ENCODE measurements around the gene TLR7.

TLR7 gene

DNA sequence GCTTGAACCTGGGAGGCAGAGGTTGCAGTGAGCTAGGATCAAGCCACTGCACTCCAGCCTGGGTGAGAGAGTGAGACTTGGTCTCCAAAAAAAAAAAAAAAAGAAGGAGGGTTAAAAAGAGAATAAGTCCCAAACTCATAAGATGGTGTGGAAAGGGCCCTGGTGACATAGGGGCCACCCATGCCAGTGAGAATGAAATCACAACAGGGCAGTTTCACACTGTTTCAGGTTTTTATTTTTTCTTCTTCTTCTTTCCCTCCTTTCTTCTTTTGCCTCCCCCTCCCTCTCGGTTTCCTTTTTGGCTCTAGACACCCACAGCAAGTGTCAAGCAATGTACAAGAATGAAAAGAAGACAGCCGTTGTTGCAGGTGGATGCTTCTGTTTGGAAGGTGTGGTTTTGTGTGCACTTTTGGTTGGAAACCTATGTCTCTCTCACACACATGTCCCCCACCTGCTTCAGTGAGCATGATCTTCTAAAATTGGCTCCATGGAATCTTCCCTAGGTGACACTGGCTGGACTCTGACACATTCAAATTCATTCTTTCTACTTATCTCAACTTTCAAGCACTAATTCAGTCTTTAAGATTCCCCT is 25.1 kb downstream of the TLR7 start:
- no peak for DNase-seq

DNA sequence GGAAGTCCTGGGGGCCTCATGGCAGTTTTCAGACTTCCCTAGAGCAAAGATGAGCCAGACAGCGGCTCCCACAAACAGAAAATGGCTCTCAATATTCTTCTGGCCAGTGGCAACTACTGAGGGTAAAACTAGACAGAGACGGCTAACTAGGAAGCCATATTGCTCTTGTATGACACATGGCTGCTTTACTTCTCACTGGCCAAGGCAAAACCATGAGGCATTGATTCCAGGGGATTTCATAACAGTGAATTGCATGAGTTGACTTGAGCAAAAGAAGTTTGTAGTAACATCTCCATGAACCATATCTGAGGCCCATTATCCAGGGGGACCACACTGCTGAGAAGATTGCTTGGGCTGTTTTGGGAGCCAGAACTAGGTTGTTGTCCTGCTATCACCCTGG is 25.8 kb downstream of the TLR7 start:
- DNase-seq = no peak

- DNase-seq = peak; percentile 66
These were observed 27.5 kb downstream of the TLR7 start for GRCh38 chrX:12894074-12895030.

DNA sequence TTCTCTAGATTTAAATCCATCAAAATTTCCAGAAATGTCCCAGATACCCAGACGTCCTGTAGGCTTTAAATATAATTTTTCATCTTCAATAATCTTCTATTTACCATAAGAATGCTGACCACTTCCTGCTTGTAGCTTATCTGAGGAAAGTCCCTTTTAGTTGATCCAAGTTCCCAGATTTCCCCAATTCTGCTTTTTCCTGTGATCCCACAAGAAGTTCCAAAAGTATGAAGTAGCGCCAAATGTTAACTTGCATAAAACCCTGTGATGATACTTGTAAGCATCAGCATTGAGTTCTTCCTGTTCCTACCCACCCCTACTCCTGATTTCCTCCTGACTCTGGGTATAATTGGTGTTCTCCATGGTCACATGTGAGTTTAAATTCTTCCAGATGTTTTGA is 29.0 kb downstream of the TLR7 start:
- DNase-seq = no peak

DNA sequence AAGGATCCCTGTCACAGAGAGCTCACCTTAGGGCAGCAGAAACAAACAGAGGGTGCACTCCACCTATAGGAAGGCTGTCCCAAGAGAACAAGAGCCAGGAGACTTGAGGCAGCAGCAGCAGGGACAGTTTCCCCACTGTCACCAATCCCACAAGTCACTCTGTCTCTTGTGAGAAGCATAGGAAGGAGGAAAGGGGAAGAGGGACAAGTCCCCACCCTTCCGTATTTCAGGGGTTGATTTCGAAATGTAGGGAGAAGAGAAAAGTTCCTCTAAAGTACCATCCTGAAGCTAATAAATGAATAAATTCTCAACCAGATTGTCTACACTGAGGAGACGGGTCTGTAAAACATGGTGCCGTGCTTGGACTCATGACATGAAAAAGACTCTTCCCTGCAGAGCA is 30.1 kb downstream of the TLR7 start:
- no peak for DNase-seq

- no peak for DNase-seq
These were observed 31.2 kb downstream of the TLR7 start for GRCh38 chrX:12898073-12898472.

DNA sequence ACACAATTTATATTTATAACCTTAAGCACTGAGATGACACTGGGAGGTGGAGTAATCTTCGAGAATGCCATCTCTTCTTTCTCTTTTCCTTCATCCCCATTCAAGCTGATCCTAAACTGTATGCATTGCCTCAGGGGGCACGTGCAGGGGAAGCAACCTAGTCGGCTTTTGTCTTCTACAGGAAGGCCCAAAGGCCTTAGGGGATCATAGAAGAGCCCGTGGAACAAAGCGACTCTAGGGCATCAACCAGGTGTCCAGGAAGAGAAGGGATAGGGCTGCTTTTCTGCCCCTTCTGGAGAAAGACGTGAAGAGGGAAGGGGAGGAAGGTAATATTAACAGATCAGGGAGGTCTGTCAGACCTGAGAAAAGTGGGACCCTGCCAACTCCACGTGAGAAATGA is 32.6 kb downstream of the TLR7 start:
- no peak for DNase-seq

GRCh38 chrX:12901486-12901885 is 34.6 kb downstream of the TLR7 start:
- peak; percentile 70 for DNase-seq

- DNase-seq = no peak
These were observed 36.8 kb downstream of the TLR7 start for GRCh38 chrX:12903646-12904045.

- no peak for DNase-seq
These were observed 39.3 kb downstream of the TLR7 start, which contains the start of gene TLR8 for GRCh38 chrX:12906046-12906761. TLR8 (plus strand) TSS chrX:12906620; CDS start chrX:12906707, 87 bp downstream.

DNA sequence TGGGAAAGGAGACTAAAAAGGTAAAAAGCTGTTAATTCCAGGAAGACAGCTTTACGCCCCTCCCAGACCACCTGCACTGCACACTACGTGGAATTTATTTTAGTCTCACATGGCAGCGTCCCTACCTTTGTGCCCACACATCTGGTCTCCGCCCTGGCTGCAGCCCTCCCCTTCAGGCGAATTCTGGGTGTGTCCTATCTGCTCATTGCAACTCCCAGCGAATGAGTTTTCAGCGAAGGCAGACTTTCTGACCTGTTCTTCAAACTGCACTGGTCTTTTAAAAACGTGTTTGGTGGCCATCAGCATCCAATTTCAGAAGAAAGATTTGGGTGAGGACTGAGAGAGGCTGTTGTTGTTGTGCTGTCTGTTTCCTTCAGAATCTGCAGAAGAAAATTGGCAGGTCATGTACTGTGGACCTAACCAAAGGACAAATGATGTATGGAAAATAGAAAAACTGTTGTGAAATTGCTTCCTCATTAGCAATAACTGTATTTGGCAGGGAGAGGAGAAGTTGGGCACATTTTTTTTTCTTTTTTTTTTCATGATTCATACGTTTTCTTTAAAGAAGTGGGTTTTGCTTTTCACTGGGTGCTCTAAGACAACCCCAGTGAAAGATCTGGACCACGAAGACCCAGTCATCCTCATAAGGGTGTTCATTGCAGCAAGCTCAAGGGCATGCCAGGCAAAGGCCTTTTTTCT is 43.7 kb downstream of the TLR7 start:
- peak; percentile 18 for DNase-seq

DNA sequence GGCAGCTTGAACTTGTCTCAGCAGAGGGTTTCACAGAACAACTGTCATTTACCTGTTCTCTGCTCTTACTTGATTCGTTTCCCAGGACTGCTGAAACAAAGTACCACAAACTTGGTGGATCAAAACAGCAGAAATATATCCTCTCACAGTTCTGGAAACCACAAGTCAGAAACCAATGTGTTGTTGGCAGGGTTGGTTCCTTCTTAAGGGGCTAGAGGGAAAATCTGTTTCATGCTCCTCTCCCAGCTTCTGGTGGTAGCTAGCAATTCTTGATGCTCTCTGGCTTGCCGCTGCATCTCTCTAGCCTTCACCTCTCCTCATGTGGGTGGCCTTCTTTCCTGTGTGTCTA is 44.2 kb downstream of the TLR7 start:
- DNase-seq = no peak

DNA sequence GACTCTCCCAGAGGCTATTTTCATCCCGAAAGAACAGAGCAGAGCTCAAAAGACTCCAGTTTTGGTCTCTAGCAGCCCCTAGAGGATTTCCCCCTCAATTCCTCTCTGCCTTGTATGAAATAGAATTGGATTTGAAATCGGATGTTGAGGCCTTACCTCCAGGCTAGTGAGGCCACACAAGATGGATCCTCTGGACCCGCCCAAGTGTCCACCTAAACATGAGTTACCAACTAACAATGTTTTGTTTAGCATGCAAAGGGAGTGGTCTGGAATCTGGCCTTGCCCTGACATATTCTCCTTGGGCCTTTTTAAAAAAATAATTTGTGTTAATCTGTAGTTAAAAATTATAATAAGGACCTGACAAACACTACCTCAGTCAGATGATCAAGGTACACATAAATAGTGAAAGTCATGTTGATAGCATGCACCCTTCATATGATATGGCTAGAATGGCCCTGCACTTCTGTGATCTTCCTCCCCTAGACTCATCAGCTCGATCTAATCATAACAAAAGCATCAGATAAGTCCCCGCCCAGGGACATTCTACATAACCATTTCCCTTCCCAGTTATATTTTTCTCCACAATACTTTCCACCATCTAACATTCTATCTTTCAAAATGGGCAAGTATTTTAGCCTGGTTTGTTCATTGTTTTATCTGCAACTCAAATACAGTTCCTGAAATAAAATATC is 46.1 kb downstream of the TLR7 start:
- DNase-seq = no peak

DNA sequence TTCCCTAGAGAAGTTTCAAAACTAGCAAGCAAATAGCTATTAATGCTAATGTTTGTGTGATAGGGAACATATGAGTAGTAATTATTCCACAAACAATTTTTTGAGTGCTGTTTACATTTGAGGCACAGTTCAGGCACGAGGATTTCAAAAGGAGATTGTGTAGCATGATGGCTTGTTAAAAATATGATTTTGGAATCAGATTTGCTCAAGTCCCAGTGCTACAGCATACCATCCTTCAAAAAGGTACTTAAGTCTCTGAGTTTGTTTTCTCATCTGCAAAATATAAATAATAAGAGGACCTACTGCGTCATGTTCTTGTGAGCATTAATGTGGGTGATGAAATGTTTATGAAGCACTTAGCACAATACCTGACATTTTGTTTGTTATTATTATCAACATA is 50.9 kb downstream of the TLR7 start:
- no peak for DNase-seq

DNA sequence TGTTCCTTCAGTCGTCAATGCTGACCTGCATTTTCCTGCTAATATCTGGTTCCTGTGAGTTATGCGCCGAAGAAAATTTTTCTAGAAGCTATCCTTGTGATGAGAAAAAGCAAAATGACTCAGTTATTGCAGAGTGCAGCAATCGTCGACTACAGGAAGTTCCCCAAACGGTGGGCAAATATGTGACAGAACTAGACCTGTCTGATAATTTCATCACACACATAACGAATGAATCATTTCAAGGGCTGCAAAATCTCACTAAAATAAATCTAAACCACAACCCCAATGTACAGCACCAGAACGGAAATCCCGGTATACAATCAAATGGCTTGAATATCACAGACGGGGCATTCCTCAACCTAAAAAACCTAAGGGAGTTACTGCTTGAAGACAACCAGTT is 52.2 kb downstream of the TLR7 start:
- DNase-seq = no peak

DNA sequence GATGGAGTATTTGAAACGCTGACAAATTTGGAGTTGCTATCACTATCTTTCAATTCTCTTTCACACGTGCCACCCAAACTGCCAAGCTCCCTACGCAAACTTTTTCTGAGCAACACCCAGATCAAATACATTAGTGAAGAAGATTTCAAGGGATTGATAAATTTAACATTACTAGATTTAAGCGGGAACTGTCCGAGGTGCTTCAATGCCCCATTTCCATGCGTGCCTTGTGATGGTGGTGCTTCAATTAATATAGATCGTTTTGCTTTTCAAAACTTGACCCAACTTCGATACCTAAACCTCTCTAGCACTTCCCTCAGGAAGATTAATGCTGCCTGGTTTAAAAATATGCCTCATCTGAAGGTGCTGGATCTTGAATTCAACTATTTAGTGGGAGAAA is 52.7 kb downstream of the TLR7 start:
- no peak for DNase-seq

DNA sequence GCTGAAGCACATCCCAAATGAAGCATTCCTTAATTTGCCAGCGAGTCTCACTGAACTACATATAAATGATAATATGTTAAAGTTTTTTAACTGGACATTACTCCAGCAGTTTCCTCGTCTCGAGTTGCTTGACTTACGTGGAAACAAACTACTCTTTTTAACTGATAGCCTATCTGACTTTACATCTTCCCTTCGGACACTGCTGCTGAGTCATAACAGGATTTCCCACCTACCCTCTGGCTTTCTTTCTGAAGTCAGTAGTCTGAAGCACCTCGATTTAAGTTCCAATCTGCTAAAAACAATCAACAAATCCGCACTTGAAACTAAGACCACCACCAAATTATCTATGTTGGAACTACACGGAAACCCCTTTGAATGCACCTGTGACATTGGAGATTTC is 54.1 kb downstream of the TLR7 start:
- DNase-seq = no peak

DNA sequence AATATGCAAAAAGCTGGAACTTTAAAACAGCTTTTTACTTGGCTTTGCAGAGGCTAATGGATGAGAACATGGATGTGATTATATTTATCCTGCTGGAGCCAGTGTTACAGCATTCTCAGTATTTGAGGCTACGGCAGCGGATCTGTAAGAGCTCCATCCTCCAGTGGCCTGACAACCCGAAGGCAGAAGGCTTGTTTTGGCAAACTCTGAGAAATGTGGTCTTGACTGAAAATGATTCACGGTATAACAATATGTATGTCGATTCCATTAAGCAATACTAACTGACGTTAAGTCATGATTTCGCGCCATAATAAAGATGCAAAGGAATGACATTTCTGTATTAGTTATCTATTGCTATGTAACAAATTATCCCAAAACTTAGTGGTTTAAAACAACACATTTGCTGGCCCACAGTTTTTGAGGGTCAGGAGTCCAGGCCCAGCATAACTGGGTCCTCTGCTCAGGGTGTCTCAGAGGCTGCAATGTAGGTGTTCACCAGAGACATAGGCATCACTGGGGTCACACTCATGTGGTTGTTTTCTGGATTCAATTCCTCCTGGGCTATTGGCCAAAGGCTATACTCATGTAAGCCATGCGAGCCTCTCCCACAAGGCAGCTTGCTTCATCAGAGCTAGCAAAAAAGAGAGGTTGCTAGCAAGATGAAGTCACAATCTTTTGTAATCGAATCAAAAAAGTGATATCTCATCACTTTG is 55.2 kb downstream of the TLR7 start:
- DNase-seq = no peak

GRCh38 chrX:12922599-12922919 is 55.7 kb downstream of the TLR7 start:
- no peak for DNase-seq

- no peak for DNase-seq
These were observed 62.8 kb downstream of the TLR7 start for GRCh38 chrX:12929701-12930100.

DNA sequence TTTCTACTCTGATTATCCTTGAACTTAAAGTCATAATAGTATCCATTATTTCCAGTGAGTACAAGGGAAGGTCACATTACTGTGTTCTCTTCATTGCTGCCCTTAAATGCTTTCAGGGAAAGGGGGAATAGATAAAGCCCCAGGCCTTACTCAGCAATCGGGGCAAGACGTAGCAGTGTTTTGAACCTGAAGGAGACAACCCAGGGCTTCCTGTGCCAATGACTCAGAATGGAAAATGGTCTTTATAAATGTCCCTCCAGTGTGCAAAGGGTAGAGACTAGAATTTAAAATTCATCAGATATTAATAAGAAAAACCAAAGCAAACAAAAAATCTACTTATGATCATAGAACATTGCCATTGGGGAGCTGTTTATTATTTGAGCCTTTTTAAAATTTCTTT is 63.3 kb downstream of the TLR7 start:
- DNase-seq = no peak

GRCh38 chrX:12932244-12932643 is 65.4 kb downstream of the TLR7 start:
- no peak for DNase-seq

All from hematopoietic multipotent progenitor cell treated with erythropoietin and hydrocortisone succinate and interleukin-3 and kit ligand, for 4 days (in vitro differentiated cells).